Stimulated activated CD8-positive, alpha-beta memory T cell treated with anti-CD3 and anti-CD28 coated beads, Interleukin-12 subunit alpha, Interleukin-12 subunit beta, amount 100 ng/mL, for 24 hours (primary cell): ENCODE measurements around the gene PRIM2.
"Not testable (repeated sequence)": the region's sequence is repeated elsewhere in the genome, so short reads cannot be mapped to it uniquely, and the experiment has no call there.

Experiments
- DNase-seq: peaks from one replicate; pipeline ENCODE4 v3.0.0-alpha.2; 2020; ENCODE audit errors: extremely low read depth

PRIM2 gene

DNA sequence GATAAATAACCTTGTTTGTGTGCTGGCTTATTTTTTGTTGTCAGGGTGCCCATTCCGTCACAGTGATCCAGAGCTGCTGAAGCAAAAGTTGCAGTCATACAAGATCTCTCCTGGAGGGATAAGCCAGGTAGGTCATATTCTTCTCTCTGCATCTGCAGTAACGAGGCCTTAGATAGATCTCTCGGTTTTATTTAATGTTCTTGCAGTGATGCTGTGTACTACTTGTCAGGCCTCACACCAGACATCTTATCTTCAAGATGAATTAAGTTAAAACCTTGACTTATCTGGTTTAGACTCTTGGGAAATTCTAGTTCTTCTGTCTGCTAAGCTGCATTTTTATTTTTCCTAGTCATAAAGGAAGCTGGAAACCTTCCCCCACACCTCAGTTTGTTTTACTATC, 288.9 kb downstream of the PRIM2 start:
- not testable (repeated sequence) for DNase-seq

DNA sequence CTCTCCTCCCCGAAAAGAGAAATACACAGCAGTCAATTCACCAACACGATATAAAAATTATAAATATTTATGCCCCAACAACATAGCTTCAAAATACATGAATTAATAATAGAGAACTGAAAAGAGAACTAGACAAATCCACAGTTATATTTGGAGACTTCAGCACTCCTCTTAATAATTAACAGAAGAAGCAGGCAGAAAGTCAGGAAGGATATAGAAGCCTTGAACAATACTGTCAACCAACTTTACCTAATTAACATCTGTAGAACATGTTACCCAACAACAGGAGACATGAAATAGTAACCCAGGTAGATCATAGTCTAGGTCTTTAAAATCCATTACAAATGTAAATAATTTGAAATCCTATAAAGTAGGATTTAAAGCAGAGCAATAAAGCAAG, 293.2 kb downstream of the PRIM2 start:
- DNase-seq = not testable (repeated sequence)

DNA sequence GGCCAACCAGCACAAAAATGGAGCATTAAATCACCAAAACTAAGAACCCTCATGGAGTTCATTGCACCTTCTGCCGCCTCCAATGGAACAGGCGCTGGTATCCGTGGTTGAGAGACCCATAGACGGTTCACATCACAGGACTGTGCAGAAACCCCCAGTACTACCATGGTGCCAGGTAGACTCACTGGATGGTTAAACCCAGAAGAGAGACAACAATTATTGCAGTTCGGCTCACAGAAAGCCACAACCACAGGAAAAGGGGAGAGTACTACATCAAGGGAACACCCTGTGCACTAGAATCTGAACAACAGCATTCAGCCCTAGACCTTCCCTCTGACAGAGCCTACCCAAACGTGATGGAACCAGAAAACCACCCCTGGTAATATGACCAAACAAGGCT, 301.5 kb downstream of the PRIM2 start:
- DNase-seq = not testable (repeated sequence)

DNA sequence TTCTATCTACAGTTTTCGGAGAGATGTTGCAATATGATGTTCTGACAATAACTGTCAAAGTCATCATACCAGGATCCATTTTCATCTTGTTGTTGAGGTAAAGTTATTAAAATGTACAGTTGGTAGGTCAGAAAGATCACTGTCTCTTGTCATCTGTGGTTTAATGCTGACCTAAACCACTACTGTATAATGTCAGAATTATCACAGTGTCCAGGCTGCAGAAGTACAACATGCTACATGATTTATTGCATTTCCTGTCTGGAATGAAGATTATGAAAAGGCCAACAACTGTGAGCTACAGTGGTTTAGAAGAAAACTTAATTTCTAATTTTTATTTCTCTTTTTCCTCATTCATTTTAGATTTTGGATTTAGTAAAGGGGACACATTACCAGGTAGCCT, 314.3 kb downstream of the PRIM2 start:
- not testable (repeated sequence) for DNase-seq

DNA sequence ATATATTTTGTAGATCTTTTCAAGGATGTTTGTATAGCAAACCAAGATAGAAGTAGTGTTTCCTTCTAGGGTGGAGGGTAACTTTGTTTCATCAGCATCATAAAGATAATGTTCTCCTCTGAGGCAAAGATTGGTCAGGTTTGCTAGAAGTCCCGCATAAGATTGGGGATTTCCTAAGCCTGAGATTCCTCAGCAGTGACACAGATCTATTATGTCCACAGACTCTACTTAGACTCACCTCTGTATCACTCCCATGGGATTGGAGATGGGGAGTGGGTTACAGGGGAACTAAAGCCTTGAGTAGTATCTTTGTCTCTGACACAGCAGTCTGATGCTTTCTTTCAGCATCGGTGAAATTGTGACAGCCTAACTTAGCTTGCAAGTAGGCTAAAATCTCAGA, 341.1 kb downstream of the PRIM2 start:
- not testable (repeated sequence) for DNase-seq

DNA sequence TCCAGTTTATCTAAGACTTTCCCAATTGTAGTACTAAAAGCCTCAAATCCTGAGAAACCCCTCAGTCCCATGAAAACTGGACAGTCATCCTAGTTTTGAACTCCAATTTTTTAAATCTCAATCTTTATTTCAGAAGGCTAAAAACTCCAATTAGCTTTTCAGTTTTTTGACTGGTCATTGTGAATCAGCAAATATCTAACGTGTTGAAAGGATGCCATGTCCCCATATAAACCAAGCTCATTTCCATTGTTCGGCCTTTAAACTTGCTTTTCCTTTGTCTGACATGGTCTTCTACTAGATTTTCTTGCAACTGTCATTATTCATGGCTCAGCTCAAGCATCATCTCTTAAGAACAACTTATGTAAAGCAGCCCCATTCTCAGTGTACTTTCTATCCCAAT, 342.4 kb downstream of the PRIM2 start:
- not testable (repeated sequence) for DNase-seq

DNA sequence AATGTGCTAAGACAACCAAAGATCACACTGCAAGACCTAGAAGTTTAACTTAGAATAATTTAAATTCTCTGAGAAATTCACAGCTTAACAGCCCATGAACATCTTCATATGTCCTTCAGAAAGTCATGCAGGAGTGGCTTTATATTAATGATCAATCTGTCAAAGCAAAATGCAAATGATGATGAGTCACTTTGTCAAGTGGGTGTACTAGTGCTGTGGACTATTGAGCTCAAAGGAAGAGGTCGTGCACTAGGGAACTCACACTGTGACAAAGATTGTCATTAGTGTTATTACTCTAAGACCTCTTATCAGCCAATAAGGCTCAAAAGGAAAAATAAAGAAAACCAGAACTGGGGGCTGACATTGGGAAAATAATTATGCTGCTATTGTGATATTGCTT, 343.5 kb downstream of the PRIM2 start:
- not testable (repeated sequence) for DNase-seq

DNA sequence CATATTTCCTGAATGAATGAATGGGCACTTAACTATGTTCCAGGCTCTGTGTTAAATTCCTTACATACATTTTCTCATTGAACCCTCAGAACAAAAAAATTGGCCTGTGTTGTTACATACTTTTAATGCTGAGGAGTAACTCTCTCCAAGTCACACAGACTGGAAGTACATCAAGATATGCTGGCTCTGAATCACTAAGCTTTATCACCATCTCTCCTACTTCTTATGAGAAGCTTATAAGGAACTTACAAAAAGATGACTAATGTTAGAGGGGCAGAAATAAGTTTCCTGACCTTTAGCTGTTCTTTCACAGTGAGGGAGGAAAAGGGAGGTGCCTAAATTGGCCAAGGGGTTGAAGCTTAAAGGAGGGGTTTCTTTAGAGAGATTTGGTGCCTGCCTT, 350.7 kb downstream of the PRIM2 start:
- DNase-seq = not testable (repeated sequence)

DNA sequence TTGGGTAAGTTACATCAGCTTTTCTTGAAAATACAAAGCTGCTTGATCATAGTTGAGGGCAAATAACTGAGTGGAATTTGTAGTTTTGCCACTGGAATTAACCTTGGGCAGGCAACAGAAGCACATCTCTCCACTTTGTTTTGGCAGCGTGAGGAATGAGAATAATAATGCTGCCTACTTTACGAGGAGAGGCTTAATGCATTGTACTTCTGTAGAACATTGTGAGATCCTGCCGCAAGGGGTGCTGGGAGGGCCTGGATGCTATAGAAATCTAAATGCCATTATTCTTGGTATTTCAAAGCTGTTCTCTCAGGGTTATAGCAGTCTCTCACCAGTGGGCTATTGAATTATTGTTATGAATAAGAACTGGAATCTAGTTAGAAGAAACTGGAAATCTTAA, 353.8 kb downstream of the PRIM2 start:
- DNase-seq = not testable (repeated sequence)

DNA sequence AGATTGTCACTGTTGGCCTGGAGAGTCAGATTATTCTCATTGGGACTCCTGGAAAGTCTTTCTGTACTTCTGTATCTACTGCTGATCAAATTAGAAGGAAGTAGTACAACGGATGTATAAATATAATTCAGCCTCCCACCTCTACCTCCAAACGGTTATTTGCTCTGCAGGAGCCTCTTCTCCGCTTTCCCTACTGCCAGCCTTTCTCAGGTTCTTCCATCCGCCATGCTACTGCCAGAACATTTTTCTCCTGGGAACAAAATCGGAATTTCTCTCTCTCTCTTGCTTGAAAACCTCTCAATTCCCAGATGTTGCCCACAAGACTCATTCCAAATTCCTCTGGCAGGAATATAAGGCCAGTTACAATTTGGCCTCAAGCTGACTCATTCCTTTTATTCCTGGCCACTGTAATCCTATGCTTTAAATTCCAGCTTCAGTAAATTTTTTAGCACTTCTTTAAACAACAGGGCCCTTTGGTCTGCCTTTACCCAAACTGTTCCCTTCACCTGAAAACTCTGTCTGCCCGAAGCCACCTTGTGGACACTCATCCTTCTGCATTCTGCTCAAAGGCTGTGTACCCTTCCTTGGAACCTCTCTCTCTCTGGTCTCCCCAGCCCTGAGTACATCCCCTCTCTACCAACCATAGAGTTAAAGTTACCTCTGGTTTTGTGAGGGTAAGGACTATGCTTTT, 354.7 kb downstream of the PRIM2 start:
- DNase-seq = not testable (repeated sequence)

DNA sequence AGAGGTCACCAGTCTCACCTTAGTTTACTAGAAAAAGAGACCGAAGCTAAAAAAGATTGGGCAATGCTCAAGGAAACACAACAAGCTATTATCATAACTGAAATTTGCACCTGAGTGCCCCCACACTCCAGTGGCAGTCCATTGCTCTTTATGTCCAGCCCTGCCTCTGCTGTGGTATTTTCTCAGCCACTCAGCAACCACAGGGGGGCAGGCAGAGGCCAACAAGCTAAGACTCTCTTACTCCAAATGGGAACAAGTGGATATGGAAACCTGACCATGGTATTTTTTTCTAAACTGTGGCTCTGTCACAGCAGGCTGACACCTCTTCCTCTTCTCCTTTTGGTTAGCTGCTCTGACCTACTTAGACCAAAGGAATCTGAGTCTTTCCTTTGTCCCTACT, 355.9 kb downstream of the PRIM2 start:
- not testable (repeated sequence) for DNase-seq

DNA sequence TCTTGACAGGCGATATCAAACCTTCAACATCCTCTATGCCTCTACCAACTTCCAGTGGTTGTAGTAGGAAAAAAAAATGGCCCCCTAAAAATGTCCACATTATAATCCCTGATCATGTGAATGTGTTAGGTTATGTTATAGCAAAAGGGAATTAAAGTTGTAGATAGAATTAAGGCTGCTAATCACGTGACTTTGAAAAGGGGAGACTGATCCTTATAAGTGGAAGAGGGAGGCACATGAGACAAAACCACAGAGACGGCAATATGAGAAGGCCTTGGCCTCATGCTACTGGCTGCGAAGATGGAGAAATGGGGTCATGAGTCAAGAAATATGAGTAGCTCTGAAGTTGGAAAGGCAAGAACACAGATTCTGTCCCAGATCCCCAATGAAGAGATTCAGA, 358.0 kb downstream of the PRIM2 start:
- not testable (repeated sequence) for DNase-seq

DNA sequence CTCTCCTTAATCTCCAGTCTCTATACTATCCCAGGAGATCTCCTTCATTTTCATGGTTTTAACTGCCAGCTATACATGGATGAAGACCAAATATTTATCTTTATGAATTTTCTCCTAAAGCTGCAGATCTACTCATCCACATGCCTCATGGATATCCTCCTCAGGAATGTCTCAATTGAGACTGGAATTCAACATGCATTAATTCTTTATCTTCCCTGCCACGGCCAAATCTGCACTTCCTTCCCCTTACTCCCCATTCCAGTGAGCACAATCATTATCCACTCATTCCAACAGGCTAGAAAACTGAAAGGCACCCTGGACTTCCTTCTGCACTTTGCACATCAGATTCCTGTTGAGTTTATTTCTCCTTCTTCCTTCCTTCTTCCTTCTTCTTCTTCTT, 379.0 kb downstream of the PRIM2 start:
- DNase-seq = not testable (repeated sequence)
